ENCODE results near the gene NBAS. TPM values are rescaled to one million over a fixed set of nuclear protein-coding genes. Genes with fewer than 3 reads are reported as not detected.

Gene NBAS
- total and polyA plus RNA-seq, 2 of the 13 experiments (the other 11 are each of a cell fraction or from before 2014, with no cell fraction given): 33.6 to 58.7 TPM

- TF ChIP-seq SAP130 (CRISPR knock-in tag; IDR thresholded peaks at IDR 0.05; ENCODE audit: low read depth): peak; percentile 97
- no peak for TF ChIP-seq SMARCC2 (IDR thresholded peaks at IDR 0.05)
- TF ChIP-seq ZNF816 (CRISPR knock-in tag; IDR thresholded peaks at IDR 0.05; ENCODE audit: borderline replicate concordance): peak; percentile 91
- peak; percentile 94 to 95 for TF ChIP-seq POLR2A (IDR thresholded peaks at IDR 0.05; ENCODE audit: insufficient read depth in 1 of 2, low read depth in 2 of 2, low read length in 2 of 2)
- TF ChIP-seq, protein P1, sequence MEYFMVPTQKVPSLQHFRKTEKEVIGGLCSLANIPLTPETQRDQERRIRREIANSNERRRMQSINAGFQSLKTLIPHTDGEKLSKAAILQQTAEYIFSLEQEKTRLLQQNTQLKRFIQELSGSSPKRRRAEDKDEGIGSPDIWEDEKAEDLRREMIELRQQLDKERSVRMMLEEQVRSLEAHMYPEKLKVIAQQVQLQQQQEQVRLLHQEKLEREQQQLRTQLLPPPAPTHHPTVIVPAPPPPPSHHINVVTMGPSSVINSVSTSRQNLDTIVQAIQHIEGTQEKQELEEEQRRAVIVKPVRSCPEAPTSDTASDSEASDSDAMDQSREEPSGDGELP (IDR thresholded peaks at IDR 0.05; ENCODE audit: borderline replicate concordance, low read depth): peak; percentile 73; the same call in 1 of the 2 replicates
- TF ChIP-seq MED13 (CRISPR knock-in tag; IDR thresholded peaks at IDR 0.05): peak; percentile 93; the same call in 1 of the 2 replicates
- peak; percentile 87 for TF ChIP-seq SKIL (CRISPR knock-in tag; IDR thresholded peaks at IDR 0.05; ENCODE audit: borderline replicate concordance)
- TF ChIP-seq ZNF101 (CRISPR knock-in tag; IDR thresholded peaks at IDR 0.05; ENCODE audit: borderline replicate concordance, low read depth): no peak
- TF ChIP-seq ZGPAT (CRISPR knock-in tag; IDR thresholded peaks at IDR 0.05): peak; percentile 100
- peak; percentile 99 for TF ChIP-seq AHR (CRISPR knock-in tag; IDR thresholded peaks at IDR 0.05)
- TF ChIP-seq ZNF431 (CRISPR knock-in tag; IDR thresholded peaks at IDR 0.05; ENCODE audit: borderline replicate concordance, low read depth): peak; percentile 99
- peak; percentile 17; the same call in 1 of the 2 replicates for TF ChIP-seq FOSL1 (CRISPR knock-in tag; IDR thresholded peaks at IDR 0.05; ENCODE audit: borderline replicate concordance)
- TF ChIP-seq, protein P2, sequence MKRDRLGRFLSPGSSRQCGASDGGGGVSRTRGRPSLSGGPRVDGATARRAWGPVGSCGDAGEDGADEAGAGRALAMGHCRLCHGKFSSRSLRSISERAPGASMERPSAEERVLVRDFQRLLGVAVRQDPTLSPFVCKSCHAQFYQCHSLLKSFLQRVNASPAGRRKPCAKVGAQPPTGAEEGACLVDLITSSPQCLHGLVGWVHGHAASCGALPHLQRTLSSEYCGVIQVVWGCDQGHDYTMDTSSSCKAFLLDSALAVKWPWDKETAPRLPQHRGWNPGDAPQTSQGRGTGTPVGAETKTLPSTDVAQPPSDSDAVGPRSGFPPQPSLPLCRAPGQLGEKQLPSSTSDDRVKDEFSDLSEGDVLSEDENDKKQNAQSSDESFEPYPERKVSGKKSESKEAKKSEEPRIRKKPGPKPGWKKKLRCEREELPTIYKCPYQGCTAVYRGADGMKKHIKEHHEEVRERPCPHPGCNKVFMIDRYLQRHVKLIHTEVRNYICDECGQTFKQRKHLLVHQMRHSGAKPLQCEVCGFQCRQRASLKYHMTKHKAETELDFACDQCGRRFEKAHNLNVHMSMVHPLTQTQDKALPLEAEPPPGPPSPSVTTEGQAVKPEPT (CRISPR knock-in tag; IDR thresholded peaks at IDR 0.05; ENCODE audit: low read depth): peak; percentile 96
- peak; percentile 99 for TF ChIP-seq KAT8 (CRISPR knock-in tag; IDR thresholded peaks at IDR 0.05)
- peak; percentile 93; the same call in 1 of the 2 replicates for TF ChIP-seq ZFP82 (CRISPR knock-in tag; IDR thresholded peaks at IDR 0.05; ENCODE audit: borderline replicate concordance)
- TF ChIP-seq ZNF660 (CRISPR knock-in tag; IDR thresholded peaks at IDR 0.05; ENCODE audit: borderline replicate concordance, low read depth): peak; percentile 53; the same call in 1 of the 2 replicates
- TF ChIP-seq KDM2A (CRISPR knock-in tag; IDR thresholded peaks at IDR 0.05; ENCODE audit: borderline replicate concordance, low read depth): peak; percentile 100
- TF ChIP-seq DZIP1 (CRISPR knock-in tag; IDR thresholded peaks at IDR 0.05): peak; percentile 93; the same call in 1 of the 2 replicates
- TF ChIP-seq FOXA1 (IDR thresholded peaks at IDR 0.05): no peak
- peak; percentile 71 for TF ChIP-seq FOXA1 (CRISPR knock-in tag; IDR thresholded peaks at IDR 0.05)
- TF ChIP-seq ZNF549 (CRISPR knock-in tag; IDR thresholded peaks at IDR 0.05): 0 out of 2 replicates have a peak, but pooled peaks have one; percentile 80
These were observed 30.7 kb upstream of the NBAS start, which contains the start of gene DDX1 (continued) for GRCh38 chr2:15591692-15592463.

Measured in HepG2 (cell line).